Kidney (tissue), 14 donors: ENCODE data around the gene TMEM45A. TPM values are rescaled to one million over a fixed set of nuclear protein-coding genes. Genes with fewer than 3 reads are reported as not detected.

Experiments
- DNase-seq, 5 donors: peaks; one replicate each; pipeline ENCODE4 v3.0.0-alpha.2; 2013 to 2020
- FAIRE-seq: peaks from 2 replicates; lab custom pipeline; 2012; peaks lifted over from hg19 to GRCh38; lab: Jason Lieb, UNC
- H3K27ac ChIP-seq, 2 donors: one replicate each; pipeline ENCODE4 v1.7.0; 2013; ENCODE audit warnings: low read depth in 2 of 2, low read length in 2 of 2, inconsistent platforms in 1 of 2
- H3K27me3 ChIP-seq: one replicate; pipeline ENCODE4 v1.7.1; 2013; ENCODE audit warnings: low read length, inconsistent platforms; ENCODE audit not compliant: control insufficient read depth, insufficient read depth
- H3K36me3 ChIP-seq, 3 donors: one replicate each; pipeline versions ENCODE4 v1.7.0 to v1.7.1; 2013; ENCODE audit warnings: low read length in 3 of 3, control low read depth in 1 of 3, inconsistent platforms in 1 of 3; ENCODE audit not compliant: insufficient read depth in 3 of 3, control insufficient read depth in 2 of 3
- H3K4me1 ChIP-seq, 3 donors: one replicate each; pipeline versions ENCODE4 v1.7.0 to v1.7.1; 2013; ENCODE audit warnings: low read length in 3 of 3, inconsistent platforms in 1 of 3, low read depth in 1 of 3; ENCODE audit not compliant: control insufficient read depth in 2 of 3, insufficient read depth in 2 of 3
- H3K4me3 ChIP-seq, 3 donors: one replicate each; pipeline versions ENCODE4 v1.7.0 to v1.8.1; 2013; ENCODE audit warnings: low read length in 3 of 3, control low read depth in 1 of 3, inconsistent platforms in 1 of 3
- H3K9ac ChIP-seq, 3 donors: one replicate each; pipeline versions ENCODE4 v1.7.0 to v1.7.1; 2013; ENCODE audit warnings: low read length in 3 of 3, control low read depth in 1 of 3, inconsistent platforms in 1 of 3
- H3K9me3 ChIP-seq, 3 donors: one replicate each; pipeline versions ENCODE4 v1.7.0 to v1.7.1; 2013; ENCODE audit warnings: low read length in 3 of 3, control low read depth in 1 of 3, inconsistent platforms in 1 of 3; ENCODE audit not compliant: control insufficient read depth in 2 of 3, insufficient read depth in 1 of 3
- CTCF ChIP-seq: IDR thresholded peaks from 3 replicates; pipeline ENCODE4 v1.5.1; 2012; ENCODE audit warnings: mild to moderate bottlenecking, moderate library complexity, borderline replicate concordance; ENCODE audit not compliant: insufficient read depth; ENCODE audit errors: extremely low read depth
- intact Hi-C: fragments of 100-400 bp; cut with DNase I; formaldehyde crosslinking; loops from one replicate; pipeline ENCODE4 v1.11.1; 2022
- polyA plus RNA-seq: library from polyadenylated mRNA; stranded (reverse); fragments of 350-450 nt; fragmentation: Illumina TruSeq; extraction: RNeasy Lipid Tissue Mini Kit (QIAGEN cat#74804); gene quantifications from one replicate; pipeline ENCODE4 v1.2.3, GENCODE V29; 2014; ENCODE audit warnings: low read depth, low replicate concordance; ENCODE audit not compliant: insufficient read depth
- total RNA-seq: library from RNA; stranded (reverse); fragmentation: NEBNext Ultra II Directional; extraction: Animal tissue kit (Norgen Biotek cat#: 25700); gene quantifications from one replicate; pipeline ENCODE4 v1.2.1, GENCODE V29; 2021
- donor health status: control.
- donor health status: control.
- donor health status: control.
- donor health status: control.
- donor health status: control.
- donor health status: DM: yes; HTN: yes; CAD: no.
- donor health status: Normal renal cell carcinoma (clear cell type).

Gene TMEM45A
- total and polyA plus RNA-seq, 2 donors from 2014 or later = 3.4 to 4.6 TPM

GRCh38 chr3:100605358-100605757 is 112.9 kb downstream of the TMEM45A start:
- Histone ChIP-seq H3K27ac (no peak overlapping the region), H3K36me3 (no peaks in the 10 kb centered on the region), H3K9me3 (no peaks in the 10 kb centered on the region), H3K9ac (no peak overlapping the region), H3K4me3 (no peak overlapping the region), H3K27me3 (no peaks in the 10 kb centered on the region), H3K4me1 (peaks cover 0 to 2% (median 0%) of the 10 kb centered on the region in 3 donors)
- DNase-seq (peak in 1 of 5 donors; percentile 67), FAIRE-seq (no peak)
- intact Hi-C loops = no loop called here
- no peak for TF ChIP-seq CTCF

- Histone ChIP-seq H3K9me3 (no peaks in the 10 kb centered on the region), H3K27ac (no peak overlapping the region), H3K27me3 (no peaks in the 10 kb centered on the region), H3K4me3 (no peak overlapping the region), H3K4me1 (peaks cover 0 to 2% (median 0%) of the 10 kb centered on the region in 3 donors), H3K9ac (no peak overlapping the region), H3K36me3 (no peaks in the 10 kb centered on the region)
- intact Hi-C loops = no loop called here
- DNase-seq (no peak), FAIRE-seq (no peak)
- no peak for TF ChIP-seq CTCF
These were observed 114.6 kb downstream of the TMEM45A start for GRCh38 chr3:100606894-100607512.

GRCh38 chr3:100609305-100609704 is 116.9 kb downstream of the TMEM45A start, which contains the start of gene ADGRG7:
TSS of gene ADGRG7 (plus strand) at chr3:100609601. CDS start at chr3:100609857, 256 bp downstream.
- Histone ChIP-seq H3K4me1 (no peaks in the 10 kb centered on the region), H3K9ac (no peak within 1 kb of the TSS), H3K4me3 (no peak within 1 kb of the TSS), H3K9me3 (no peaks in the 10 kb centered on the region), H3K36me3 (no peaks in the 10 kb centered on the region), H3K27me3 (no peaks in the 10 kb centered on the region), H3K27ac (no peak within 1 kb of the TSS)
- no peak for TF ChIP-seq CTCF
- intact Hi-C loops = no loop called here
- FAIRE-seq (no peak), DNase-seq (no peak)
